H1 (cell line): ENCODE measurements around the gene TCF25. TPM values are rescaled to one million over a fixed set of nuclear protein-coding genes. Genes with fewer than 3 reads are reported as not detected.

Experiments
- ZNF274 ChIP-seq: IDR thresholded peaks from 2 replicates; pipeline ENCODE4 v1.7.0; 2012; ENCODE audit warnings: low read length, borderline replicate concordance; ENCODE audit errors: extremely low read depth
- polyA plus RNA-seq, 7 experiments: library from polyadenylated mRNA; depleted of rRNA in 3 of 7; stranded (reverse) in 5 of 7; unstranded in 2 of 7; fragments of >200 nt in 5 of 7; fragments of 200-250 nt in 2 of 7; gene quantifications; 1 replicate in 5 of 7; 2 replicates in 1 of 7; 4 replicates in 1 of 7; pipeline versions ENCODE4 v1.2.1 to v1.2.3, GENCODE V29; 2011 to 2013; ENCODE audit warnings: missing spikeins in 2 of 7, mixed read lengths in 2 of 7
- total RNA-seq: library from RNA; stranded (reverse); fragmentation: NEBNext Ultra II Directional; extraction: Animal tissue kit (Norgen Biotek cat#: 25700); gene quantifications from 2 replicates; pipeline ENCODE4 v1.2.1, GENCODE V29; 2021

TCF25 gene
- total and polyA plus RNA-seq, 2 of the 8 experiments (the other 6 are each of a cell fraction or from before 2014, with no cell fraction given) = 78.1 to 102 TPM

DNA sequence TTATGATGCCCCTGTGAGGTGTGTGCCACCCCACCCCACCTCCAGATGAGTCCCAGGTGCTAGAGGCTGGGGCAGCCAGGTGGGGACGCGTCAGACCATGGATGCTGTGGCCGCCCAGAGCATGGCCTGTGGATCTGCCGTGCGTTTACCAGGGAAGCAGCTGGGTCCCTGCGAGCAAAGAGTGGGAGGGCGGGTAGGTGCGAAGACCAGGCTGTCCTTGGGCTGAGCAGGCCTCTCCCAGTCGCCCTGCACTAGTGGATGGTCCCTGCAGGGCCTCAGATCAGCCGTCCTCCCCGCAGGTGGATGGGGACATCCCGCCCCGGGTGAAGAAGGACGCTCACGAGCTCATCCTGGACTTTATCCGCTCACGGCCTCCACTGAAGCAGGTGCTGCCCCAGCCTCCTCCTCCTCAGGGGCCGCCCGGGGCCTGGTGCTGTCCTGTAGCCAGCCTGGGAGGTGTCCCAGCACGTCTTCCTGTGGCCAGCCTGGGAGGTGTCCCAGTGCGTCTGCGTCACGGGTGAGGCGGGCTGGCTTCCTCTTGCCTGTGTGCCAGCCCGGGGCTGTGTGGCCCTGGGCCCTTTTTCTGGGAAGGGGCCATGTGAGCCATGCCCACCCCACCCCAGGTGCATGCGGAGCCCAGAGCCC, 18.0 kb upstream of the TCF25 start (continued):
- TF ChIP-seq ZNF274 = no peak
